SH-SY5Y (cell line): ENCODE data around the gene MMP2.

ENCODE experiments used
- GATA2 ChIP-seq: IDR thresholded peaks from 2 replicates; pipeline ENCODE4 v1.6.1; 2011; ENCODE audit warnings: mild to moderate bottlenecking, low read depth, low read length
- GATA3 ChIP-seq: IDR thresholded peaks from 2 replicates; pipeline ENCODE4 v1.6.1; 2011; ENCODE audit warnings: low read depth, mild to moderate bottlenecking, low read length, moderate library complexity

GRCh38 chr16:55506083-55506482, 27.1 kb downstream of the MMP2 start:
- no peak for TF ChIP-seq GATA2
- TF ChIP-seq GATA3, result no peak
